Activated naive CD8-positive, alpha-beta T cell (primary cell): ENCODE measurements around the gene EXOC8.

ENCODE experiments used
- H3K27ac Mint-ChIP-seq: one replicate; pipeline ENCODE4 v1.8.0; 2021; ENCODE audit warnings: mixed read lengths
- H3K27me3 Mint-ChIP-seq: one replicate; pipeline ENCODE4 v1.8.0; 2021; ENCODE audit warnings: mixed read lengths
- H3K36me3 Mint-ChIP-seq: one replicate; pipeline ENCODE4 v1.8.0; 2021; ENCODE audit warnings: mixed read lengths
- H3K4me1 Mint-ChIP-seq: one replicate; pipeline ENCODE4 v1.8.0; 2021; ENCODE audit warnings: low read depth, mixed read lengths
- H3K4me3 Mint-ChIP-seq: one replicate; pipeline ENCODE4 v1.8.0; 2021; ENCODE audit warnings: mild to moderate bottlenecking, mixed read lengths
- H3K9me3 Mint-ChIP-seq: one replicate; pipeline ENCODE4 v1.8.0; 2021; ENCODE audit warnings: low read depth, mixed read lengths

EXOC8 gene

DNA sequence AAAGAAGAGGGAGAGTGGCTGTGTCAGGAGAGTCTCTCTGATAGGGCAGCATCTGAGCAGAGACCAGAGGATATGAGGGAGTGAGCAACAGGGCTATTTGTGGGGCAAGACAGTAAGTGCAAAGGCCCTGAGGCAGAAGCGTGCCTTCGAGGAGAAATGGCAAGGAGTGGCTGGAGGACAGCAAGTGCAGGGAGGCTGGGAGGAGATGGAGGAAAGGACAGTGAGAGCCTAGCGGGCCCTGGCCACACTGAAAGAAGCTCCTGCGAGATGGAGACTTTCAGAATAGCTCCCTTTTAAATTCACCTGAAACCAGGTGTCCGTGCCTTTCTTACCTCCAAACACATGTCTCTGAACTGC is 25.2 kb downstream of the EXOC8 start:
- H3K36me3 Mint-ChIP-seq = no peaks in the 10 kb centered on the region
- H3K27me3 Mint-ChIP-seq = no peaks in the 10 kb centered on the region
- H3K4me1 Mint-ChIP-seq = no peaks in the 10 kb centered on the region
- no peak overlapping the region for H3K27ac Mint-ChIP-seq
- no peak overlapping the region for H3K4me3 Mint-ChIP-seq
- H3K9me3 Mint-ChIP-seq = no peaks in the 10 kb centered on the region

DNA sequence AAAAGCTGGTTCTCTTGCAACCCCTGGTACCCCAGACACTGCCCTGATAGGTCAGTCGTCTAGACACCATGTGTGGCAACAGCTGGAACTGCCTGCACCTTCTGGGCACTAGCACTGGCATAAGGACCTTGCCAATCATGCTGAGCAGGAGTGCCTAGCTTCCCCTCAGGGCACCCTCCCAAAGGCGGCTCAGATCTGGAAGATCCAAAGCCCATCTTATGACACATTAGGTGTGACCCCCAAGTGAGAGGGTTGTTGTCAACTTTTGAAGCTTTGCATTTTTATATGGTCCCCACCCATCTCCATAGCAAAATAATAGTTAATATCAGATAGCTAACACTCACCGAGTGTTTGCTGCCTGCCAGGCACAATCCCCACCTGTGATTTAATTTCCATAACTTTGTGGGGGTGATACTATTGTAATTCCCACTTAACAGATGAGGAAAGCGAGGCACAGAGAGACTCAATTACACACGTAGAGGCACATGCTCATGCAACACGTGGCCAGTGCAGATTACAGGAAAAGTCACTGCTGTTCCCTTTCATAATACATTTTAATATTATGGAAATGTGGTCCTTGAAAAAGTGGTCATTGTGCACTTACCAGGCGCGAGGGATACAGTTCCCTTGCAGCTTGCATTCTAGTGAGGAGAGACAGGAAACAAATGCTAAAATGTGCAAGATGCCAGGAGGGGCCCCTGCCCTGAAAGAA is 25.8 kb downstream of the EXOC8 start:
- H3K36me3 Mint-ChIP-seq = no peaks in the 10 kb centered on the region
- H3K4me3 Mint-ChIP-seq = no peak overlapping the region
- no peaks in the 10 kb centered on the region for H3K4me1 Mint-ChIP-seq
- no peaks in the 10 kb centered on the region for H3K27me3 Mint-ChIP-seq
- H3K9me3 Mint-ChIP-seq = no peaks in the 10 kb centered on the region
- H3K27ac Mint-ChIP-seq = no peak overlapping the region

GRCh38 chr1:231310391-231310934 is 27.2 kb downstream of the EXOC8 start:
- Mint-ChIP-seq H3K27me3 (no peaks in the 10 kb centered on the region), H3K27ac (no peak overlapping the region), H3K4me3 (no peak overlapping the region), H3K4me1 (no peaks in the 10 kb centered on the region), H3K9me3 (no peaks in the 10 kb centered on the region), H3K36me3 (no peaks in the 10 kb centered on the region)

- no peaks in the 10 kb centered on the region for H3K27me3 Mint-ChIP-seq
- H3K4me1 Mint-ChIP-seq = no peaks in the 10 kb centered on the region
- no peak overlapping the region for H3K27ac Mint-ChIP-seq
- no peak overlapping the region for H3K4me3 Mint-ChIP-seq
- H3K9me3 Mint-ChIP-seq = no peaks in the 10 kb centered on the region
- no peaks in the 10 kb centered on the region for H3K36me3 Mint-ChIP-seq
Measured at GRCh38 chr1:231301990-231302389, 35.7 kb downstream of the EXOC8 start.

- H3K4me1 Mint-ChIP-seq = no peaks in the 10 kb centered on the region
- H3K27me3 Mint-ChIP-seq = no peaks in the 10 kb centered on the region
- H3K4me3 Mint-ChIP-seq = no peak overlapping the region
- no peak overlapping the region for H3K27ac Mint-ChIP-seq
- no peaks in the 10 kb centered on the region for H3K9me3 Mint-ChIP-seq
- no peaks in the 10 kb centered on the region for H3K36me3 Mint-ChIP-seq
Measured at GRCh38 chr1:231295938-231296337, 41.7 kb downstream of the EXOC8 start.

DNA sequence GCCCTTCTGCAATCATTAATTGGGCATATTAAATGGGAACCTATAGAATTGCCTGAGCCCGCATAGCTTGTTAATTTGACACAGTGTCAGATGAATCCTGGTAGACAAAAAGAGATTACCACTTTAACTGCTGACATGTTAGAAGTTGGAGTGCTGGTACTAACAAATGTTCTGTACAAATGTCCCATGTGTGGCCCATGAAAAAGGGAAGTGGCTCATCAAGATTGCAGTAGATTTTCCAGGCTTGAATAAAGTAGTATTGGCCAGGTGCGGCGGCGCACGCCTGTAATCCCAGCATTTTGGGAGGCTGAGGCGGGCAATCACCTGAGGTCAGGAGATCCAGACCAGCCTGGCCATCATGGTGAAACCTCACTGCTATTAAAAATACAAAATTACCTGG is 51.0 kb downstream of the EXOC8 start:
- Mint-ChIP-seq H3K36me3 (no peaks in the 10 kb centered on the region), H3K27ac (no peak overlapping the region), H3K9me3 (no peaks in the 10 kb centered on the region), H3K4me1 (no peaks in the 10 kb centered on the region), H3K4me3 (no peak overlapping the region), H3K27me3 (no peaks in the 10 kb centered on the region)

DNA sequence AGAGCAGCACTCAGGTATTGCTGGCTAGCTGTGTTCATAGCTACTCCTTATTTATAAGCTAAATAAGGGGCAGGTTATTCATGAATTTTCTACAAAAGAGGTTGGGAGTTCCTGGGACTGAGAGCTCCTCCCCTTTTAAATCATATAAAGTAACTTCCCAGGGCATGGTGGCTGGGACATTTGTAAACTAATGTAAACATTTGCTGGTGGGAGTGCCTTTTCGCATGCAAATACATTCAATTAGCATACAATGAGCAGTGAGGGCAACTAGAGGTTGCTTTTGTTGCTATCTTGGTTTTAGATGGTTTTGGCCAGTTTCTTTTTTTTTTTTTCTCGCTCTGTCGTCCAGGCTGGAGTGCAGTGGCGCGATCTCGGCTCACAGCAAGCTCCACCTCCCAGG is 53.2 kb downstream of the EXOC8 start:
- H3K36me3 Mint-ChIP-seq = no peaks in the 10 kb centered on the region
- H3K9me3 Mint-ChIP-seq = no peaks in the 10 kb centered on the region
- H3K27ac Mint-ChIP-seq = no peak overlapping the region
- no peaks in the 10 kb centered on the region for H3K27me3 Mint-ChIP-seq
- no peaks in the 10 kb centered on the region for H3K4me1 Mint-ChIP-seq
- H3K4me3 Mint-ChIP-seq = no peak overlapping the region
